IMR-90 (cell line): ENCODE results near the gene FAM168A. TPM values are rescaled to one million over a fixed set of nuclear protein-coding genes. Genes with fewer than 3 reads are reported as not detected.

Experiments used
- ATAC-seq: fragments of 200-7000 bp; cut with Tn5 transposase; 2 replicates; pipeline ENCODE4 v1.9.1; 2020; ENCODE audit warnings: low read depth, mild to moderate bottlenecking, moderate library complexity
- BruUV-seq: library from RNA; stranded (reverse); fragments of 400-500 nt; replicated peaks from 2 replicates; lab custom pipeline; 2021; lab: Mats Ljungman, UMichigan
- CTCF ChIA-PET: fragments of 300-600 bp; formaldehyde crosslinking; extraction: SDS; loops from one replicate; lab custom pipeline; 2021; ENCODE audit warnings: antibody characterized with exemption; lab: Yijun Ruan, JAX
- POLR2A ChIA-PET: fragments of 300-600 bp; sonication (Branson Sonifier 250); formaldehyde crosslinking; loops from one replicate; lab custom pipeline; 2022; ENCODE audit warnings: antibody characterized with exemption; ENCODE audit not compliant: unreplicated experiment; lab: Charles Lee
- DNase-seq: peaks from one replicate; pipeline ENCODE4 v3.0.0; 2013
- H2AFZ ChIP-seq: replicated peaks from 2 replicates; pipeline ENCODE3; 2013; ENCODE audit warnings: low read length, mild to moderate bottlenecking; ENCODE audit not compliant: poor library complexity
- H2AK5ac ChIP-seq: 2 replicates; pipeline ENCODE4 v1.6.1; 2013; ENCODE audit warnings: low read depth, low read length, inconsistent platforms
- H2AK9ac ChIP-seq: replicated peaks from 2 replicates; pipeline ENCODE3; 2013; ENCODE audit warnings: mild to moderate bottlenecking, low read depth, low read length, moderate library complexity; ENCODE audit not compliant: poor library complexity
- H2BK120ac ChIP-seq: 2 replicates; pipeline ENCODE4 v1.6.1; 2013; ENCODE audit warnings: low read depth, low read length, inconsistent platforms
- H2BK15ac ChIP-seq: 3 replicates; pipeline ENCODE4 v1.6.1; 2013; ENCODE audit warnings: low read depth, low read length, inconsistent platforms
- H2BK20ac ChIP-seq: 2 replicates; pipeline ENCODE4 v1.6.1; 2013; ENCODE audit warnings: low read depth, mild to moderate bottlenecking, inconsistent platforms, low read length, moderate library complexity
- H2BK5ac ChIP-seq: 2 replicates; pipeline ENCODE4 v1.6.1; 2013; ENCODE audit warnings: mild to moderate bottlenecking, low read depth, low read length, inconsistent platforms; ENCODE audit not compliant: poor library complexity, severe bottlenecking
- H3K14ac ChIP-seq: replicated peaks from 2 replicates; pipeline ENCODE4 v1.6.1; 2013; ENCODE audit warnings: low read depth, low read length, inconsistent platforms
- H3K18ac ChIP-seq: 2 replicates; pipeline ENCODE4 v1.6.1; 2013; ENCODE audit warnings: low read depth, low read length, control low read depth
- H3K23ac ChIP-seq: 2 replicates; pipeline ENCODE4 v1.6.1; 2013; ENCODE audit warnings: low read depth, low read length, inconsistent platforms
- H3K27ac ChIP-seq: 2 replicates; pipeline ENCODE4 v1.5.1; 2013; ENCODE audit warnings: mild to moderate bottlenecking, control low read depth, low read length; ENCODE audit not compliant: insufficient read depth
- H3K27me3 ChIP-seq: 2 replicates; pipeline ENCODE4 v1.6.1; 2013; ENCODE audit warnings: low read length; ENCODE audit not compliant: control insufficient read depth, insufficient read depth
- H3K36me3 ChIP-seq: 2 replicates; pipeline ENCODE4 v1.6.1; 2013; ENCODE audit warnings: low read length, mixed read lengths; ENCODE audit not compliant: control insufficient read depth, insufficient read depth
- H3K4ac ChIP-seq: 2 replicates; pipeline ENCODE4 v1.6.1; 2013; ENCODE audit warnings: low read depth, low read length, inconsistent platforms
- H3K4me1 ChIP-seq: 2 replicates; pipeline ENCODE4 v1.6.1; 2013; ENCODE audit warnings: low read length, mixed read lengths; ENCODE audit not compliant: control insufficient read depth, insufficient read depth
- H3K4me2 ChIP-seq: 2 replicates; pipeline ENCODE4 v1.6.1; 2013; ENCODE audit warnings: low read depth, mild to moderate bottlenecking, control low read depth, low read length, moderate library complexity
- H3K4me3 ChIP-seq: 2 replicates; pipeline ENCODE4 v1.5.1; 2013; ENCODE audit warnings: low read depth, mild to moderate bottlenecking, control low read depth, low read length, moderate library complexity; ENCODE audit not compliant: insufficient read depth
- H3K56ac ChIP-seq: 2 replicates; pipeline ENCODE4 v1.6.1; 2013; ENCODE audit warnings: low read length, inconsistent platforms; ENCODE audit not compliant: insufficient read depth; ENCODE audit errors: extremely low read depth
- H3K79me1 ChIP-seq, 2 experiments: 2 replicates each; pipeline ENCODE4 v1.6.1; 2013; ENCODE audit warnings: low read length in 2 of 2, inconsistent platforms in 1 of 2, low read depth in 1 of 2
- H3K9ac ChIP-seq: 2 replicates; pipeline ENCODE4 v1.6.1; 2013; ENCODE audit warnings: low read depth, low read length, control low read depth
- H3K9me1 ChIP-seq: 2 replicates; pipeline ENCODE4 v1.6.1; 2013; ENCODE audit warnings: low read length, inconsistent platforms; ENCODE audit not compliant: insufficient read depth
- H3K9me3 ChIP-seq: 2 replicates; pipeline ENCODE4 v1.6.1; 2013; ENCODE audit warnings: low read length; ENCODE audit not compliant: control insufficient read depth, insufficient read depth
- H4K20me1 ChIP-seq: 2 replicates; pipeline ENCODE4 v1.6.1; 2013; ENCODE audit warnings: low read length, inconsistent platforms; ENCODE audit not compliant: insufficient read depth
- H4K5ac ChIP-seq: 2 replicates; pipeline ENCODE4 v1.6.1; 2013; ENCODE audit warnings: mild to moderate bottlenecking, low read depth, low read length, control low read depth
- H4K8ac ChIP-seq, 2 experiments: 2 replicates each; pipeline ENCODE4 v1.6.1; 2013; ENCODE audit warnings: low read depth in 2 of 2, low read length in 2 of 2, control low read depth in 1 of 2, inconsistent platforms in 1 of 2
- H4K91ac ChIP-seq: 2 replicates; pipeline ENCODE4 v1.6.1; 2013; ENCODE audit warnings: low read depth, low read length, inconsistent platforms; ENCODE audit not compliant: insufficient read depth
- CEBPB ChIP-seq: IDR thresholded peaks from 2 replicates; pipeline ENCODE4 v1.6.1; 2012; ENCODE audit warnings: low read depth, low read length, improper control_type of control experiment
- CHD1 ChIP-seq: IDR thresholded peaks from 2 replicates; pipeline ENCODE4 v1.6.1; 2012; ENCODE audit warnings: low read depth, low read length, improper control_type of control experiment
- FOS ChIP-seq: fragments of 150-350 bp; IDR thresholded peaks from 2 replicates; pipeline ENCODE4 v1.6.1; 2016; ENCODE audit warnings: low read depth, low read length
- MAZ ChIP-seq: IDR thresholded peaks from 2 replicates; pipeline ENCODE4 v1.6.1; 2012; ENCODE audit warnings: low read depth, mild to moderate bottlenecking, low read length, improper control_type of control experiment, moderate library complexity, borderline replicate concordance
- MXI1 ChIP-seq: IDR thresholded peaks from 2 replicates; pipeline ENCODE4 v1.6.1; 2012; ENCODE audit warnings: low read depth, mild to moderate bottlenecking, low read length, moderate library complexity, borderline replicate concordance
- POLR2A ChIP-seq: IDR thresholded peaks from 2 replicates; pipeline ENCODE4 v1.6.1; 2012; ENCODE audit warnings: mild to moderate bottlenecking, low read depth, low read length
- RAD21 ChIP-seq: IDR thresholded peaks from 2 replicates; pipeline ENCODE4 v1.6.1; 2012; ENCODE audit warnings: low read length, improper control_type of control experiment
- SMC3 ChIP-seq: fragments of 150-350 bp; IDR thresholded peaks from 2 replicates; pipeline ENCODE4 v1.6.1; 2016; ENCODE audit warnings: low read depth, mild to moderate bottlenecking, antibody characterized with exemption, low read length, moderate library complexity
- WGBS, 2 experiments: methylation state at CpG; one replicate each; pipeline versions ENCODE4 v1.1.5 to v1.1.7; 2013; ENCODE audit warnings: missing lambda C conversion rate in 2 of 2; ENCODE audit not compliant: insufficient read length in 1 of 2; ENCODE audit errors: extremely low coverage in 2 of 2; 5-methylcytosine and 5-hydroxymethylcytosine counted together
- dilution Hi-C: fragments of 300-500 bp; cut with HindIII; formaldehyde crosslinking; loops from one replicate; pipeline ENCODE4 v1.14.3; 2018; ENCODE audit warnings: low sequenced_read_pairs; ENCODE audit not compliant: unreplicated experiment
- in situ Hi-C: fragments of 300-500 bp; cut with MboI; formaldehyde crosslinking; loops from 3 replicates; pipeline ENCODE4 v1.14.3; 2019; ENCODE audit warnings: low sequenced_read_pairs, inconsistent platforms, mixed read lengths
- intact Hi-C: fragments of 100-400 bp; cut with micrococcal nuclease; formaldehyde crosslinking; loops from 2 replicates; pipeline ENCODE4 v1.10.0; 2022
- polyA plus RNA-seq, 3 experiments: library from polyadenylated mRNA; depleted of rRNA; stranded (reverse); fragments of >200 nt; gene quantifications; 2 replicates each; pipeline ENCODE4 v1.2.3, GENCODE V29; 2012; ENCODE audit warnings: low replicate concordance in 1 of 3
- total RNA-seq: library from RNA; depleted of rRNA; stranded (reverse); fragments of >200 nt; gene quantifications from 2 replicates; pipeline ENCODE4 v1.2.3, GENCODE V29; 2012
- TF ChIP-seq, protein P1 (sequence below): fragments of 150-350 bp; IDR thresholded peaks from 2 replicates; pipeline ENCODE4 v1.6.1; 2017; ENCODE audit warnings: mild to moderate bottlenecking, antibody characterized with exemption, low read length, low read depth
- TF ChIP-seq, protein P2 (sequence below): conservative IDR thresholded peaks from 2 replicates; pipeline ENCODE4 v1.5.1; 2012; ENCODE audit warnings: mild to moderate bottlenecking, low read depth, low read length, improper control_type of control experiment
- TF ChIP-seq, protein P3 (sequence below): fragments of 150-350 bp; IDR thresholded peaks from 2 replicates; pipeline ENCODE4 v1.6.1; 2016; ENCODE audit warnings: low read depth, mild to moderate bottlenecking, low read length, moderate library complexity, borderline replicate concordance

Gene FAM168A
- total and polyA plus RNA-seq, 2 of the 4 experiments (the other 2 are of a cell fraction), result 13.1 to 22.8 TPM

DNA sequence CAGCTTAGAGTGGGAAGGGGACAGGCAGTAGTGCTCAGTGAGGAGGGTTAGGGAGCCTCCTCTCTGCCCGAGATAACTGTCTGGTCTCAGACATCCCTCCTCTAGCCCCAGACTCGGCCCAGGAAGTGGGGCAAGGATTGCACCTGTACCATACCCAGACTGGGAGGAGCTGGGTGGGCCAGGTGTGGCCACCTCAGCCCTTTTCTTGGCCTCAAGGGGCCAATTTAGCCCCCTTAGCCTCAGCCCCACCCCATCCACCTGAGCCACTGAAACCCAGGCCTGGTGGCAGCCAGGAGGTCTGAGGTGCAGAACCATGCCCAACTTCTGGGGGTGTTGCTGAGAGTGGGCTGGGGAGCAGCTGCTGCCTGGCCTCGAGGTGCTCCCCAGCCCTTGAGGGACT, 215.2 kb downstream of the FAM168A start:
- Histone ChIP-seq H2BK20ac (no peak overlapping the region), H3K9ac (no peak overlapping the region), H4K8ac (no peak overlapping the region), H4K91ac (no peak overlapping the region), H3K27me3 (no peaks in the 10 kb centered on the region), H4K5ac (no peak overlapping the region), H3K27ac (no peak overlapping the region), H2AFZ (no peak overlapping the region), H3K23ac (no peak overlapping the region), H3K18ac (no peak overlapping the region), H2BK120ac (no peak overlapping the region), H3K79me1 (peaks cover 41 to 81% of the 10 kb centered on the region in 2 experiments), H3K4me3 (no peak overlapping the region), H3K9me1 (peaks cover 21% of the 10 kb centered on the region; the same call in 1 of the 2 replicates), H3K4ac (no peak overlapping the region), H2AK9ac (no peak overlapping the region), H3K56ac (no peak overlapping the region), H2BK5ac (no peak overlapping the region), H3K9me3 (no peaks in the 10 kb centered on the region), H3K36me3 (no peaks in the 10 kb centered on the region), H4K20me1 (peaks cover 54% of the 10 kb centered on the region), H3K14ac (no peak overlapping the region), H2BK15ac (no peak overlapping the region), H3K4me2 (no peak overlapping the region), H2AK5ac (no peak overlapping the region), H3K4me1 (peaks cover 27% of the 10 kb centered on the region)
- BruUV-seq, result no TSS peak
- ATAC-seq, result no peak
- DNase-seq, result no peak
- POLR2A ChIA-PET, result no interaction called here
- in situ Hi-C loops, result no loop called here
- TF ChIP-seq MAZ (no peak), CHD1 (no peak), MXI1 (no peak), POLR2A (no peak), RAD21 (no peak), FOS (no peak), SMC3 (no peak), CEBPB (no peak)
- TF ChIP-seq, protein P1, sequence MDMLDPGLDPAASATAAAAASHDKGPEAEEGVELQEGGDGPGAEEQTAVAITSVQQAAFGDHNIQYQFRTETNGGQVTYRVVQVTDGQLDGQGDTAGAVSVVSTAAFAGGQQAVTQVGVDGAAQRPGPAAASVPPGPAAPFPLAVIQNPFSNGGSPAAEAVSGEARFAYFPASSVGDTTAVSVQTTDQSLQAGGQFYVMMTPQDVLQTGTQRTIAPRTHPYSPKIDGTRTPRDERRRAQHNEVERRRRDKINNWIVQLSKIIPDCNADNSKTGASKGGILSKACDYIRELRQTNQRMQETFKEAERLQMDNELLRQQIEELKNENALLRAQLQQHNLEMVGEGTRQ, result no peak
- TF ChIP-seq, protein P2, sequence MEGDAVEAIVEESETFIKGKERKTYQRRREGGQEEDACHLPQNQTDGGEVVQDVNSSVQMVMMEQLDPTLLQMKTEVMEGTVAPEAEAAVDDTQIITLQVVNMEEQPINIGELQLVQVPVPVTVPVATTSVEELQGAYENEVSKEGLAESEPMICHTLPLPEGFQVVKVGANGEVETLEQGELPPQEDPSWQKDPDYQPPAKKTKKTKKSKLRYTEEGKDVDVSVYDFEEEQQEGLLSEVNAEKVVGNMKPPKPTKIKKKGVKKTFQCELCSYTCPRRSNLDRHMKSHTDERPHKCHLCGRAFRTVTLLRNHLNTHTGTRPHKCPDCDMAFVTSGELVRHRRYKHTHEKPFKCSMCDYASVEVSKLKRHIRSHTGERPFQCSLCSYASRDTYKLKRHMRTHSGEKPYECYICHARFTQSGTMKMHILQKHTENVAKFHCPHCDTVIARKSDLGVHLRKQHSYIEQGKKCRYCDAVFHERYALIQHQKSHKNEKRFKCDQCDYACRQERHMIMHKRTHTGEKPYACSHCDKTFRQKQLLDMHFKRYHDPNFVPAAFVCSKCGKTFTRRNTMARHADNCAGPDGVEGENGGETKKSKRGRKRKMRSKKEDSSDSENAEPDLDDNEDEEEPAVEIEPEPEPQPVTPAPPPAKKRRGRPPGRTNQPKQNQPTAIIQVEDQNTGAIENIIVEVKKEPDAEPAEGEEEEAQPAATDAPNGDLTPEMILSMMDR, result no peak
- TF ChIP-seq, protein P3, sequence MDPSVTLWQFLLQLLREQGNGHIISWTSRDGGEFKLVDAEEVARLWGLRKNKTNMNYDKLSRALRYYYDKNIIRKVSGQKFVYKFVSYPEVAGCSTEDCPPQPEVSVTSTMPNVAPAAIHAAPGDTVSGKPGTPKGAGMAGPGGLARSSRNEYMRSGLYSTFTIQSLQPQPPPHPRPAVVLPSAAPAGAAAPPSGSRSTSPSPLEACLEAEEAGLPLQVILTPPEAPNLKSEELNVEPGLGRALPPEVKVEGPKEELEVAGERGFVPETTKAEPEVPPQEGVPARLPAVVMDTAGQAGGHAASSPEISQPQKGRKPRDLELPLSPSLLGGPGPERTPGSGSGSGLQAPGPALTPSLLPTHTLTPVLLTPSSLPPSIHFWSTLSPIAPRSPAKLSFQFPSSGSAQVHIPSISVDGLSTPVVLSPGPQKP, result no peak
- CTCF ChIA-PET, result interaction anchor here (0.8 to 1.4 kb wide), 2 partner anchors 32 to 54 kb away, joined by 3 to 7 read pairs; no protein-coding TSS in a partner anchor
- 80% methylated on average over 1 of the region's 3 CpGs; no CpG with 5 or more reads in 1 of the 2 experiments for WGBS, 2 experiments
- dilution Hi-C loops, result no loop called here
- intact Hi-C loops, result no loop called here
